HepG2 (cell line): ENCODE data around the gene NCOA4. TPM values are rescaled to one million over a fixed set of nuclear protein-coding genes. Genes with fewer than 3 reads are reported as not detected.

Experiments used
- ARNTL ChIP-seq: sonication (generic); formaldehyde crosslinking; IDR thresholded peaks from 2 replicates; pipeline ENCODE4 v1.4.0; 2020; ENCODE audit warnings: mild to moderate bottlenecking, missing genetic modification reagents
- EED ChIP-seq: sonication (generic); formaldehyde crosslinking; IDR thresholded peaks from 2 replicates; pipeline ENCODE4 v1.5.0; 2020; ENCODE audit warnings: mild to moderate bottlenecking, missing genetic modification reagents
- ELF1 ChIP-seq: sonication (generic); formaldehyde crosslinking; IDR thresholded peaks from 2 replicates; pipeline ENCODE4 v1.4.0; 2020; ENCODE audit warnings: missing genetic modification reagents
- MAFF ChIP-seq: IDR thresholded peaks from 2 replicates; pipeline ENCODE4 v1.6.1; 2011; ENCODE audit warnings: low read depth, low read length, improper control_type of control experiment
- MED1 ChIP-seq: sonication (generic); formaldehyde crosslinking; IDR thresholded peaks from 2 replicates; pipeline ENCODE4 v1.4.0; 2020; ENCODE audit warnings: missing genetic modification reagents
- MYC ChIP-seq: sonication (generic); formaldehyde crosslinking; IDR thresholded peaks from 2 replicates; pipeline ENCODE4 v1.9.0; 2021; ENCODE audit warnings: missing genetic modification reagents, borderline replicate concordance
- NR1H2 ChIP-seq: sonication (generic); formaldehyde crosslinking; IDR thresholded peaks from 2 replicates; pipeline ENCODE4 v1.8.1; 2022; ENCODE audit warnings: low read depth, missing genetic modification reagents, borderline replicate concordance
- PCBP2 ChIP-seq: fragments of 200-400 bp; formaldehyde crosslinking; optimal IDR thresholded peaks from 2 replicates; pipeline ENCODE3; 2018; ENCODE audit warnings: low read length, low read depth; ENCODE audit not compliant: poor library complexity, severe bottlenecking
- SMYD3 ChIP-seq: sonication (generic); formaldehyde crosslinking; IDR thresholded peaks from 2 replicates; pipeline ENCODE4 v1.8.1; 2023; ENCODE audit warnings: mild to moderate bottlenecking, missing genetic modification reagents
- SOX13 ChIP-seq, 3 experiments: fragments of 450-650 bp in 1 of 3; sonication (generic) in 1 of 3; formaldehyde crosslinking in 1 of 3; IDR thresholded peaks in 2 of 3; conservative IDR thresholded peaks in 1 of 3; 2 replicates each; pipeline versions ENCODE4 v1.5.0 to v1.6.1; 2016 to 2020; ENCODE audit warnings: antibody characterized with exemption in 1 of 3, mild to moderate bottlenecking in 1 of 3, missing compliant biosample characterization in 1 of 3, missing genetic modification reagents in 1 of 3, moderate library complexity in 1 of 3
- SP5 ChIP-seq: IDR thresholded peaks from 2 replicates; pipeline ENCODE4 v1.6.1; 2016; ENCODE audit warnings: low read depth, borderline replicate concordance
- TBL1XR1 ChIP-seq: fragments of 150-350 bp; IDR thresholded peaks from 2 replicates; pipeline ENCODE4 v1.6.1; 2014; ENCODE audit warnings: borderline replicate concordance, low read length; ENCODE audit not compliant: partially characterized antibody
- TBP ChIP-seq: sonication (generic); formaldehyde crosslinking; IDR thresholded peaks from 2 replicates; pipeline ENCODE4 v1.5.0; 2020; ENCODE audit warnings: missing genetic modification reagents
- TRIM24 ChIP-seq: sonication (generic); formaldehyde crosslinking; IDR thresholded peaks from 2 replicates; pipeline ENCODE4 v1.8.0; 2022; ENCODE audit warnings: mild to moderate bottlenecking, missing genetic modification reagents
- ZBTB8A ChIP-seq: sonication (generic); formaldehyde crosslinking; IDR thresholded peaks from 2 replicates; pipeline ENCODE4 v1.4.0; 2020; ENCODE audit warnings: mild to moderate bottlenecking, low read depth, missing genetic modification reagents, borderline replicate concordance
- ZFY ChIP-seq: sonication (generic); formaldehyde crosslinking; IDR thresholded peaks from 2 replicates; pipeline ENCODE4 v1.4.0; 2020; ENCODE audit warnings: missing genetic modification reagents
- ZMYM3 ChIP-seq: sonication (generic); formaldehyde crosslinking; IDR thresholded peaks from 2 replicates; pipeline ENCODE4 v1.5.1; 2020; ENCODE audit warnings: mild to moderate bottlenecking, missing genetic modification reagents
- ZNF138 ChIP-seq: sonication (generic); formaldehyde crosslinking; IDR thresholded peaks from 2 replicates; pipeline ENCODE4 v1.5.0; 2020; ENCODE audit warnings: mild to moderate bottlenecking, low read depth, missing genetic modification reagents
- ZNF180 ChIP-seq: sonication (generic); formaldehyde crosslinking; IDR thresholded peaks from 2 replicates; pipeline ENCODE4 v1.4.0; 2020; ENCODE audit warnings: low read depth, missing genetic modification reagents, borderline replicate concordance
- ZNF564 ChIP-seq: sonication (generic); formaldehyde crosslinking; IDR thresholded peaks from 2 replicates; pipeline ENCODE4 v1.8.1; 2023; ENCODE audit warnings: mild to moderate bottlenecking, missing genetic modification reagents
- ZNF616 ChIP-seq: sonication (generic); formaldehyde crosslinking; IDR thresholded peaks from 2 replicates; pipeline ENCODE4 v1.5.0; 2020; ENCODE audit warnings: low read depth, mild to moderate bottlenecking, missing genetic modification reagents
- ZNF639 ChIP-seq: conservative IDR thresholded peaks from 2 replicates; pipeline ENCODE4 v1.6.1; 2018; ENCODE audit warnings: missing genetic modification reagents
- ZSCAN25 ChIP-seq: sonication (generic); formaldehyde crosslinking; IDR thresholded peaks from 2 replicates; pipeline ENCODE4 v1.8.0; 2022; ENCODE audit warnings: mild to moderate bottlenecking, missing genetic modification reagents
- ZSCAN29 ChIP-seq: sonication (generic); formaldehyde crosslinking; conservative IDR thresholded peaks from 2 replicates; pipeline ENCODE4 v1.4.0; 2020; ENCODE audit warnings: mild to moderate bottlenecking, missing genetic modification reagents
- polyA plus RNA-seq, 8 experiments: library from polyadenylated mRNA; depleted of rRNA in 3 of 8; stranded (reverse) in 7 of 8; unstranded in 1 of 8; fragments of >200 nt; fragmentation: Illumina TruSeq in 4 of 8; extraction: Trizol in 4 of 8; gene quantifications; 2 replicates each; pipeline versions ENCODE4 v1.2.1 to v1.2.3, GENCODE V29; 2011 to 2016; ENCODE audit warnings: low read depth in 4 of 8, missing spikeins in 1 of 8, mixed read lengths in 1 of 8; ENCODE audit not compliant: insufficient read depth in 1 of 8
- total RNA-seq, 5 experiments: library from RNA; depleted of rRNA; stranded (reverse); fragments of >200 nt; fragmentation: Illumina TruSeq; extraction: Trizol; gene quantifications; 2 replicates each; pipeline ENCODE4 v1.2.3, GENCODE V29; 2016; ENCODE audit warnings: low read depth in 1 of 5
- TF ChIP-seq, protein P1 (sequence below): sonication (generic); formaldehyde crosslinking; IDR thresholded peaks from 2 replicates; pipeline ENCODE4 v1.4.0; 2020; ENCODE audit warnings: missing genetic modification reagents
- TF ChIP-seq, protein P2 (sequence below): IDR thresholded peaks from 2 replicates; pipeline ENCODE4 v1.6.1; 2016; ENCODE audit warnings: missing compliant biosample characterization, missing genetic modification reagents, borderline replicate concordance

The NCOA4 gene
- total and polyA plus RNA-seq, 2 of the 13 experiments (the other 11 are each of a cell fraction or from before 2014, with no cell fraction given): 306 to 400 TPM

DNA sequence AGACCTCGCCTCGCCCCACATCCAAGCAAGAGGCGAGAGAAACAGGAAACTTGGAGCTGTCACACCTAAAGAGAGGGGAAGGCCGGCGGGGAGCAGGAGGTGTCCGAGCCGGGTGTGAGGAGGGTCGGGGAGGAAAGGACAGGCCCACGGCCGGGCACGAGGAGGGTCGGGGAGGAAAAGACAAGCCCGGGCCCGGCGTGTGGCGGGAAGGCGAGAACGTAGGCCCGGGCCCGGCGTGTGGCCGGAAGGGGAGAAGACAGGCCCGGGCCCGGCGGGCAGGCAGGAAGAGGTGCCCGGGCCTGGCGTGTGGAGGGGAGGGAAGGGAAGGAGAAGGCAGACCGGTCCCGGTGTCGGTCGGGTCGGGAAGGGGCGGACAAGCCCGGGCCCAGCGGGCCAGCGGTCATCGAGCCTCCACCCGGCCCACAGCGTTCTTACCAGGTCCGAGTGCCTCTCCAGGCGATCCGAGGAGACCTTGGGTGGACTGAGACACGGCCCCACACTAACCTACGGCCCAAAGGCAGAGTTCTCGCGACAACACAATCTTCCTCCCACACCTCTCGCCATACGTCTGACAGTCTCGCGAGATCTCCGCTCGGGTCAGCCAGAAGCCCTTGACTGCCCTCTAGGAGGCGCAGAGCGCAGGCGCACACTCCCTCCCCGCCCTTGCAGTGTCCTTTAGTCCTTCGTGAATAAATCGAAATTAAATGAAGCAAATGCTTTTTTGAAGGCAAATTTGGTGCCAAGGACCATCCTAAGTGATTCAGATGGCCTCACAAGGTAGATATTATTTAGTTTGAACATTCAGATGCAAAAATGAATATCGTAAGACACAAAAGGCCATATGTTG, at the start of gene NCOA4 (continued):
- TF ChIP-seq MAFF (no peak), MED1 (CRISPR knock-in tag) (peak; percentile 66; the same call in 1 of the 2 replicates), ZNF616 (no peak), ZSCAN25 (CRISPR knock-in tag) (peak; percentile 81), SP5 (CRISPR knock-in tag) (no peak), TBP (no peak), ZBTB8A (CRISPR knock-in tag) (no peak), TBL1XR1 (peak; percentile 26), ZFY (CRISPR knock-in tag) (peak; percentile 92), ZSCAN29 (CRISPR knock-in tag) (no peak), NR1H2 (no peak), MYC (peak; percentile 31; the same call in 1 of the 2 replicates), ARNTL (CRISPR knock-in tag) (0 out of 2 replicates have a peak, but pooled peaks have one; percentile 62), SOX13 (IDR thresholded peaks at IDR 0.05) (no peak), SOX13 (CRISPR knock-in tag; conservative IDR thresholded peaks at IDR 0.05 in 1 of 2, IDR thresholded peaks at IDR 0.05 in 1 of 2) (peak in 1 of 2 experiments; percentile 25; a peak in 1 of 4 replicates), ZNF639 (CRISPR knock-in tag) (no peak), SMYD3 (CRISPR knock-in tag) (no peak), TRIM24 (CRISPR knock-in tag) (no peak), EED (CRISPR knock-in tag) (no peak), PCBP2 (no peak), ZNF138 (CRISPR knock-in tag) (no peak), ZNF564 (CRISPR knock-in tag) (peak; percentile 81; the same call in 1 of the 2 replicates), ELF1 (CRISPR knock-in tag) (peak; percentile 13; the same call in 1 of the 2 replicates), ZMYM3 (CRISPR knock-in tag) (peak; percentile 28; the same call in 1 of the 2 replicates), ZNF180 (CRISPR knock-in tag) (no peak)
- TF ChIP-seq, protein P1, sequence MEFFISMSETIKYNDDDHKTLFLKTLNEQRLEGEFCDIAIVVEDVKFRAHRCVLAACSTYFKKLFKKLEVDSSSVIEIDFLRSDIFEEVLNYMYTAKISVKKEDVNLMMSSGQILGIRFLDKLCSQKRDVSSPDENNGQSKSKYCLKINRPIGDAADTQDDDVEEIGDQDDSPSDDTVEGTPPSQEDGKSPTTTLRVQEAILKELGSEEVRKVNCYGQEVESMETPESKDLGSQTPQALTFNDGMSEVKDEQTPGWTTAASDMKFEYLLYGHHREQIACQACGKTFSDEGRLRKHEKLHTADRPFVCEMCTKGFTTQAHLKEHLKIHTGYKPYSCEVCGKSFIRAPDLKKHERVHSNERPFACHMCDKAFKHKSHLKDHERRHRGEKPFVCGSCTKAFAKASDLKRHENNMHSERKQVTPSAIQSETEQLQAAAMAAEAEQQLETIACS (CRISPR knock-in tag): 0 out of 2 replicates have a peak, but pooled peaks have one; percentile 32
- TF ChIP-seq, protein P2, sequence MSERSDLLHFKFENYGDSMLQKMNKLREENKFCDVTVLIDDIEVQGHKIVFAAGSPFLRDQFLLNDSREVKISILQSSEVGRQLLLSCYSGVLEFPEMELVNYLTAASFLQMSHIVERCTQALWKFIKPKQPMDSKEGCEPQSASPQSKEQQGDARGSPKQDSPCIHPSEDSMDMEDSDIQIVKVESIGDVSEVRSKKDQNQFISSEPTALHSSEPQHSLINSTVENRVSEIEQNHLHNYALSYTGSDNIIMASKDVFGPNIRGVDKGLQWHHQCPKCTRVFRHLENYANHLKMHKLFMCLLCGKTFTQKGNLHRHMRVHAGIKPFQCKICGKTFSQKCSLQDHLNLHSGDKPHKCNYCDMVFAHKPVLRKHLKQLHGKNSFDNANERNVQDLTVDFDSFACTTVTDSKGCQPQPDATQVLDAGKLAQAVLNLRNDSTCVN: no peak; the same call in 1 of the 2 replicates
